Ishikawa (cell line): ENCODE data around the gene GPR32.

Experiments used
- CEBPB ChIP-seq: IDR thresholded peaks from 2 replicates; pipeline ENCODE4 v1.6.1; 2012
- CREB1 ChIP-seq: IDR thresholded peaks from 2 replicates; pipeline ENCODE4 v1.6.1; 2012; ENCODE audit warnings: low read depth
- EGR1 ChIP-seq: IDR thresholded peaks from 2 replicates; pipeline ENCODE4 v1.6.1; 2012
- EP300 ChIP-seq: IDR thresholded peaks from 2 replicates; pipeline ENCODE4 v1.6.1; 2012; ENCODE audit warnings: borderline replicate concordance
- FOXM1 ChIP-seq: IDR thresholded peaks from 2 replicates; pipeline ENCODE4 v1.6.1; 2012; ENCODE audit warnings: low read depth, borderline replicate concordance
- NFIC ChIP-seq: IDR thresholded peaks from 2 replicates; pipeline ENCODE4 v1.6.1; 2012
- RAD21 ChIP-seq: IDR thresholded peaks from 2 replicates; pipeline ENCODE4 v1.6.1; 2012; ENCODE audit warnings: low read depth
- REST ChIP-seq: IDR thresholded peaks from 2 replicates; pipeline ENCODE4 v1.6.1; 2012; ENCODE audit warnings: low read depth, mild to moderate bottlenecking
- TAF1 ChIP-seq: IDR thresholded peaks from 2 replicates; pipeline ENCODE4 v1.6.1; 2012; ENCODE audit warnings: low read depth, mild to moderate bottlenecking
- TCF12 ChIP-seq: IDR thresholded peaks from 2 replicates; pipeline ENCODE4 v1.6.1; 2012; ENCODE audit warnings: low read depth
- TEAD4 ChIP-seq: IDR thresholded peaks from 2 replicates; pipeline ENCODE4 v1.6.1; 2012
- YY1 ChIP-seq: IDR thresholded peaks from 2 replicates; pipeline ENCODE4 v1.6.1; 2012; ENCODE audit warnings: low read depth
- ZBTB7A ChIP-seq: IDR thresholded peaks from 2 replicates; pipeline ENCODE4 v1.6.1; 2012; ENCODE audit warnings: low read depth
- TF ChIP-seq, protein P1 (sequence below): IDR thresholded peaks from 2 replicates; pipeline ENCODE4 v1.6.1; 2012
- TF ChIP-seq, protein P2 (sequence below): IDR thresholded peaks from 2 replicates; pipeline ENCODE4 v1.6.1; 2012

The GPR32 gene

DNA sequence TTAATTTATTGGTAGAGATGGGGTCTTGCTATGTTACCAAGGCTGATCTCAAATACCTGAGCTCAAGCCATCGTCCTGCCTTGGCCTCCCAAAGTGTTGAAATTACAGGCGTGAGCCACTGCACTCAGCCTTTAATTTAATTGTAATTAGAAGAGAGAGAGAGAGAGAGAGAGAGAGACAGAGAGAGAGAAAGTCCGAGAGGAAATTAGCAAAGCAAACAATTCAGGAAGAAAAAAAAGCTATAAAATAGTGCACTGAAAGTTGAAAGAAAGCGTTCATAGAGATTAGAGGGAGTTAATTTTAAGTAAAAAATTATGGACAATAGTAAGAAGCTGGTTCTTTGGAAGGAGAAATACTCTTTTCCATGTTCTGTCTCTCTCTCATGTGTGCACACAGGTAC is 7.0 kb downstream of the GPR32 start:
- TF ChIP-seq TAF1 (no peak), ZBTB7A (no peak), CEBPB (no peak), TEAD4 (no peak), EP300 (no peak), FOXM1 (no peak), EGR1 (no peak), REST (no peak)
- TF ChIP-seq, protein P1, sequence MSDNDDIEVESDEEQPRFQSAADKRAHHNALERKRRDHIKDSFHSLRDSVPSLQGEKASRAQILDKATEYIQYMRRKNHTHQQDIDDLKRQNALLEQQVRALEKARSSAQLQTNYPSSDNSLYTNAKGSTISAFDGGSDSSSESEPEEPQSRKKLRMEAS: no peak
- TF ChIP-seq, protein P2, sequence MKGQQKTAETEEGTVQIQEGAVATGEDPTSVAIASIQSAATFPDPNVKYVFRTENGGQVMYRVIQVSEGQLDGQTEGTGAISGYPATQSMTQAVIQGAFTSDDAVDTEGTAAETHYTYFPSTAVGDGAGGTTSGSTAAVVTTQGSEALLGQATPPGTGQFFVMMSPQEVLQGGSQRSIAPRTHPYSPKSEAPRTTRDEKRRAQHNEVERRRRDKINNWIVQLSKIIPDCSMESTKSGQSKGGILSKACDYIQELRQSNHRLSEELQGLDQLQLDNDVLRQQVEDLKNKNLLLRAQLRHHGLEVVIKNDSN: no peak

GRCh38 chr19:50777830-50778303 is 7.6 kb downstream of the GPR32 start:
- no peak for TF ChIP-seq CREB1
- TF ChIP-seq EP300: no peak
- TF ChIP-seq, protein P2: no peak
- no peak for TF ChIP-seq ZBTB7A

- TF ChIP-seq FOXM1 (no peak), ZBTB7A (no peak), TEAD4 (no peak)
Measured at GRCh38 chr19:50778906-50779430, 8.7 kb downstream of the GPR32 start.

GRCh38 chr19:50779504-50780457 is 9.5 kb downstream of the GPR32 start:
- TF ChIP-seq TCF12 (no peak), CEBPB (no peak), EP300 (no peak), TEAD4 (no peak), FOXM1 (no peak)
- TF ChIP-seq, protein P1: no peak
- TF ChIP-seq, protein P2: no peak

- TF ChIP-seq YY1 (no peak), TAF1 (no peak), ZBTB7A (no peak), REST (no peak), FOXM1 (no peak), EP300 (no peak), EGR1 (no peak), TEAD4 (no peak), CREB1 (no peak), NFIC (no peak), RAD21 (no peak), TCF12 (no peak)
- TF ChIP-seq, protein P2: no peak
- TF ChIP-seq, protein P1: no peak
Measured at GRCh38 chr19:50780753-50781435, 10.6 kb downstream of the GPR32 start.
